Measurements from ENCODE around the gene TRMT112.
A peak's percentile ranks its signal among the peaks of the same experiment; 100 is the strongest.

DNA sequence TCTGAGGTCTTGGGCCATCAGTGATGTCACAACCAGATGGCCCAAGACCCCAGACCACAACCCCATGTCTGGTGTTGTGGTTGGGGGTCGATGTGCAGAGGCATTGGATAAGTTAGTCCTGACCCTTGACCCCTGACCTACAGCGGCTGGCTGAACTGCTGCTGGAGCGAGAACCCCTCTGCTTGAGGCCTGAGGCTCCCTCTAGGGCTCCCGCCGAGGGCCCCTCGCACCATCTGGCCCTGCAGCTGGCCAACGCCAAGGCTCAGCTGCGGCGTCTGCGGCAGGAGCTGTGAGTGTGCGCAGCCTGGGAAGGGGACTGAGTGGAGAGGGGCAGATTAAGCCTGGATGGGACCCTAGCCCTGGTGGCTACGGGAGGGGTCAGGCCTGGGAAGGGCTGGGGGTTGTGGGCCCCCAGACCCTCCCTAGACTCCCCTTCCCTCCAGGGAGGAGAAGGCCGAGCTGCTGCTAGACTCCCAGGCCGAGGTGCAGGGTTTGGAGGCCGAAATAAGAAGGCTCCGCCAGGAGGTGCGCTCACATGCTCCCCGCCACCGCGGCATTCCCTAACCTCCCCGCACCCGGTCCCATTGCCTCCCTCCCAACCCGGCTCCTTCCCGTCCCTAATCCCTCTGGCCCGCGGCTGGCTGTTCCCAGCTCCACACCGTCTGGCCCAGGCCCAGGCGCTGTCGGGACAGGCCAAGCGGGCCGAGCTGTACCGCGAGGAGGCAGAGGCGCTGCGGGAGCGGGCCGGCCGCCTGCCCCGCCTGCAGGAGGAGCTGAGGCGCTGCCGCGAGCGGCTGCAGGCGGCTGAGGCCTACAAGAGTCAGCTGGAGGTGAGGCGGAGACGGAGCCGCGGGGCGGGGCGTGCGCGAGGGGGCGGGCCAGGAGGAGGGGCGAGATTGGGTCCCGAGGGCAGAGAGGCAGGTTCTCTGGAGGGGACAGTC lies 24.8 kb upstream of the TRMT112 start:
- TF ChIP-seq EZH2 (IDR thresholded peaks at IDR 0.05; ENCODE audit: borderline replicate concordance, insufficient read depth, low read length, poor library complexity, severe bottlenecking) (no peak), EP300 (conservative IDR thresholded peaks at IDR 0.05; ENCODE audit: poor library complexity, severe bottlenecking) (no peak), TAF1 (IDR thresholded peaks at IDR 0.05; ENCODE audit: low read depth) (no peak), POLR2AphosphoS5 (IDR thresholded peaks at IDR 0.05) (no peak)
- TF ChIP-seq, protein P1, sequence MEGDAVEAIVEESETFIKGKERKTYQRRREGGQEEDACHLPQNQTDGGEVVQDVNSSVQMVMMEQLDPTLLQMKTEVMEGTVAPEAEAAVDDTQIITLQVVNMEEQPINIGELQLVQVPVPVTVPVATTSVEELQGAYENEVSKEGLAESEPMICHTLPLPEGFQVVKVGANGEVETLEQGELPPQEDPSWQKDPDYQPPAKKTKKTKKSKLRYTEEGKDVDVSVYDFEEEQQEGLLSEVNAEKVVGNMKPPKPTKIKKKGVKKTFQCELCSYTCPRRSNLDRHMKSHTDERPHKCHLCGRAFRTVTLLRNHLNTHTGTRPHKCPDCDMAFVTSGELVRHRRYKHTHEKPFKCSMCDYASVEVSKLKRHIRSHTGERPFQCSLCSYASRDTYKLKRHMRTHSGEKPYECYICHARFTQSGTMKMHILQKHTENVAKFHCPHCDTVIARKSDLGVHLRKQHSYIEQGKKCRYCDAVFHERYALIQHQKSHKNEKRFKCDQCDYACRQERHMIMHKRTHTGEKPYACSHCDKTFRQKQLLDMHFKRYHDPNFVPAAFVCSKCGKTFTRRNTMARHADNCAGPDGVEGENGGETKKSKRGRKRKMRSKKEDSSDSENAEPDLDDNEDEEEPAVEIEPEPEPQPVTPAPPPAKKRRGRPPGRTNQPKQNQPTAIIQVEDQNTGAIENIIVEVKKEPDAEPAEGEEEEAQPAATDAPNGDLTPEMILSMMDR (IDR thresholded peaks at IDR 0.05; ENCODE audit: poor library complexity, severe bottlenecking), result peak; percentile 20
- TF ChIP-seq, protein P2, sequence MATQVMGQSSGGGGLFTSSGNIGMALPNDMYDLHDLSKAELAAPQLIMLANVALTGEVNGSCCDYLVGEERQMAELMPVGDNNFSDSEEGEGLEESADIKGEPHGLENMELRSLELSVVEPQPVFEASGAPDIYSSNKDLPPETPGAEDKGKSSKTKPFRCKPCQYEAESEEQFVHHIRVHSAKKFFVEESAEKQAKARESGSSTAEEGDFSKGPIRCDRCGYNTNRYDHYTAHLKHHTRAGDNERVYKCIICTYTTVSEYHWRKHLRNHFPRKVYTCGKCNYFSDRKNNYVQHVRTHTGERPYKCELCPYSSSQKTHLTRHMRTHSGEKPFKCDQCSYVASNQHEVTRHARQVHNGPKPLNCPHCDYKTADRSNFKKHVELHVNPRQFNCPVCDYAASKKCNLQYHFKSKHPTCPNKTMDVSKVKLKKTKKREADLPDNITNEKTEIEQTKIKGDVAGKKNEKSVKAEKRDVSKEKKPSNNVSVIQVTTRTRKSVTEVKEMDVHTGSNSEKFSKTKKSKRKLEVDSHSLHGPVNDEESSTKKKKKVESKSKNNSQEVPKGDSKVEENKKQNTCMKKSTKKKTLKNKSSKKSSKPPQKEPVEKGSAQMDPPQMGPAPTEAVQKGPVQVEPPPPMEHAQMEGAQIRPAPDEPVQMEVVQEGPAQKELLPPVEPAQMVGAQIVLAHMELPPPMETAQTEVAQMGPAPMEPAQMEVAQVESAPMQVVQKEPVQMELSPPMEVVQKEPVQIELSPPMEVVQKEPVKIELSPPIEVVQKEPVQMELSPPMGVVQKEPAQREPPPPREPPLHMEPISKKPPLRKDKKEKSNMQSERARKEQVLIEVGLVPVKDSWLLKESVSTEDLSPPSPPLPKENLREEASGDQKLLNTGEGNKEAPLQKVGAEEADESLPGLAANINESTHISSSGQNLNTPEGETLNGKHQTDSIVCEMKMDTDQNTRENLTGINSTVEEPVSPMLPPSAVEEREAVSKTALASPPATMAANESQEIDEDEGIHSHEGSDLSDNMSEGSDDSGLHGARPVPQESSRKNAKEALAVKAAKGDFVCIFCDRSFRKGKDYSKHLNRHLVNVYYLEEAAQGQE (IDR thresholded peaks at IDR 0.05; ENCODE audit: borderline replicate concordance), result no peak
